Neural progenitor cell (in vitro differentiated cells): ENCODE measurements around the gene KAT2B. TPM values are rescaled to one million over a fixed set of nuclear protein-coding genes. Genes with fewer than 3 reads are reported as not detected.

Experiments used
- DNase-seq: peaks from one replicate; pipeline ENCODE4 v3.0.0-alpha.2; 2016; ENCODE audit warnings: low spot score
- H2AFZ ChIP-seq: fragments of 200-600 bp; sonication (generic); replicated peaks from 2 replicates; pipeline ENCODE4 v1.6.1; 2016; ENCODE audit warnings: antibody characterized with exemption
- H3F3A ChIP-seq: fragments of 200-600 bp; sonication (generic); 2 replicates; pipeline ENCODE4 v1.6.1; 2016; ENCODE audit warnings: antibody characterized with exemption, low read depth
- H3K27ac ChIP-seq: fragments of 200-600 bp; sonication (generic); 2 replicates; pipeline ENCODE4 v1.5.1; 2016; ENCODE audit warnings: mild to moderate bottlenecking
- H3K27me3 ChIP-seq: fragments of 200-600 bp; sonication (generic); 2 replicates; pipeline ENCODE4 v1.6.1; 2016; ENCODE audit warnings: mild to moderate bottlenecking, moderate library complexity
- H3K36me3 ChIP-seq: fragments of 200-600 bp; sonication (generic); 2 replicates; pipeline ENCODE4 v1.5.1; 2016
- H3K4me1 ChIP-seq: fragments of 200-600 bp; sonication (generic); 2 replicates; pipeline ENCODE4 v1.6.1; 2016; ENCODE audit warnings: mixed run types
- H3K4me2 ChIP-seq: fragments of 200-600 bp; sonication (generic); 2 replicates; pipeline ENCODE4 v1.6.1; 2016
- H3K4me3 ChIP-seq: fragments of 200-600 bp; sonication (generic); 2 replicates; pipeline ENCODE4 v1.5.1; 2016
- H3K79me2 ChIP-seq: fragments of 200-600 bp; sonication (generic); 2 replicates; pipeline ENCODE4 v1.6.1; 2016; ENCODE audit warnings: low read depth
- H3K9ac ChIP-seq: fragments of 200-600 bp; sonication (generic); 2 replicates; pipeline ENCODE4 v1.6.1; 2016
- H3K9me3 ChIP-seq: fragments of 200-600 bp; sonication (generic); 2 replicates; pipeline ENCODE4 v1.5.1; 2016; ENCODE audit warnings: low read depth
- H4K20me1 ChIP-seq: fragments of 200-600 bp; sonication (generic); 2 replicates; pipeline ENCODE4 v1.6.1; 2016; ENCODE audit warnings: low read depth
- H3K27ac Mint-ChIP-seq: 3 replicates; pipeline ENCODE4 v1.8.0; 2021; ENCODE audit warnings: mixed read lengths
- H3K27me3 Mint-ChIP-seq: 2 replicates; pipeline ENCODE4 v1.8.0; 2022; ENCODE audit warnings: low read depth, mild to moderate bottlenecking, inconsistent platforms, moderate library complexity, mixed read lengths; ENCODE audit not compliant: insufficient read depth
- H3K36me3 Mint-ChIP-seq: 3 replicates; pipeline ENCODE4 v1.8.0; 2021; ENCODE audit warnings: mixed read lengths
- H3K4me1 Mint-ChIP-seq: 3 replicates; pipeline ENCODE4 v1.8.0; 2021; ENCODE audit warnings: mixed read lengths
- H3K4me3 Mint-ChIP-seq: 3 replicates; pipeline ENCODE4 v1.8.0; 2021; ENCODE audit warnings: mild to moderate bottlenecking, moderate library complexity, mixed read lengths
- H3K9me3 Mint-ChIP-seq: 3 replicates; pipeline ENCODE4 v1.8.0; 2020; ENCODE audit warnings: mixed read lengths
- EZH2 ChIP-seq: fragments of 200-600 bp; sonication (generic); IDR thresholded peaks from 2 replicates; pipeline ENCODE4 v1.6.1; 2017; ENCODE audit warnings: antibody characterized with exemption, mild to moderate bottlenecking, moderate library complexity
- EZH2phosphoT487 ChIP-seq: fragments of 200-600 bp; sonication (generic); IDR thresholded peaks from 2 replicates; pipeline ENCODE4 v1.6.1; 2017; ENCODE audit warnings: antibody characterized with exemption
- microRNA-seq: library from miRNA; unstranded; fragments of <30 nt; microRNA quantifications from one replicate; pipeline ENCODE4, GENCODE V29; 2016
- small RNA-seq: library from RNA; depleted of rRNA; stranded (forward); fragments of <200 nt; gene quantifications from one replicate; pipeline ENCODE3, GENCODE V24; 2015
- total RNA-seq: library from RNA; depleted of rRNA; stranded (reverse); fragments of >200 nt; gene quantifications from 2 replicates; pipeline ENCODE4 v1.2.3, GENCODE V29; 2015; ENCODE audit warnings: low replicate concordance
- TF ChIP-seq, protein P1 (sequence below): fragments of 200-600 bp; sonication (generic); IDR thresholded peaks from 2 replicates; pipeline ENCODE4 v1.5.1; 2017; ENCODE audit warnings: antibody characterized with exemption, mild to moderate bottlenecking

The KAT2B gene
- total RNA-seq, 1 donor from 2014 or later, result 21.6 TPM

DNA sequence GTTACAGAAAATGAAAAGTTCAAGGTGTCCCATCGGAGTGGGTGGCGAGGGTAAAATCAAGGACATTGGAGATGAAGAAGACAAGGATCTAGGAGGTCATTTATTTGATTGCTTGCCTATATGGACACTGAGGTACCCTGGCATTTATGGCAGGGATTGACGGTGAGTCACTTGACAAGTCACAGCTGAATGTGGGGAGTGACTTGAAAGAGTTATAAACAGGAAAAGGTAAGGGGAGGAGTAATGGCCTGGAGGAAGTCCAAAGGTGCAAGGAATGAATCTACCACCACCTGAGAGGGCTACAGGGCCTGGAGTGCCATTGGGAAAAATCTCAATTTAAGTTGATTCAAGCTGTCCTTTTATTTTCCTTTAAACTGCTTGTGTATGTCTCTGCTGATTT, 157.5 kb downstream of the KAT2B start:
- Histone ChIP-seq H3F3A (no peaks in the 10 kb centered on the region), H2AFZ (no peak overlapping the region), H3K4me3 (no peak overlapping the region), H3K27ac (no peak overlapping the region), H3K9me3 (no peaks in the 10 kb centered on the region), H3K4me1 (no peaks in the 10 kb centered on the region), H3K36me3 (no peaks in the 10 kb centered on the region), H4K20me1 (no peaks in the 10 kb centered on the region), H3K9ac (no peak overlapping the region), H3K79me2 (no peaks in the 10 kb centered on the region), H3K4me2 (no peak overlapping the region), H3K27me3 (no peaks in the 10 kb centered on the region)
- H3K36me3 Mint-ChIP-seq, result no peaks in the 10 kb centered on the region
- H3K9me3 Mint-ChIP-seq, result no peaks in the 10 kb centered on the region
- no peak for DNase-seq
- TF ChIP-seq EZH2 (no peak), EZH2phosphoT487 (no peak)
- TF ChIP-seq, protein P1, sequence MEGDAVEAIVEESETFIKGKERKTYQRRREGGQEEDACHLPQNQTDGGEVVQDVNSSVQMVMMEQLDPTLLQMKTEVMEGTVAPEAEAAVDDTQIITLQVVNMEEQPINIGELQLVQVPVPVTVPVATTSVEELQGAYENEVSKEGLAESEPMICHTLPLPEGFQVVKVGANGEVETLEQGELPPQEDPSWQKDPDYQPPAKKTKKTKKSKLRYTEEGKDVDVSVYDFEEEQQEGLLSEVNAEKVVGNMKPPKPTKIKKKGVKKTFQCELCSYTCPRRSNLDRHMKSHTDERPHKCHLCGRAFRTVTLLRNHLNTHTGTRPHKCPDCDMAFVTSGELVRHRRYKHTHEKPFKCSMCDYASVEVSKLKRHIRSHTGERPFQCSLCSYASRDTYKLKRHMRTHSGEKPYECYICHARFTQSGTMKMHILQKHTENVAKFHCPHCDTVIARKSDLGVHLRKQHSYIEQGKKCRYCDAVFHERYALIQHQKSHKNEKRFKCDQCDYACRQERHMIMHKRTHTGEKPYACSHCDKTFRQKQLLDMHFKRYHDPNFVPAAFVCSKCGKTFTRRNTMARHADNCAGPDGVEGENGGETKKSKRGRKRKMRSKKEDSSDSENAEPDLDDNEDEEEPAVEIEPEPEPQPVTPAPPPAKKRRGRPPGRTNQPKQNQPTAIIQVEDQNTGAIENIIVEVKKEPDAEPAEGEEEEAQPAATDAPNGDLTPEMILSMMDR, result no peak
- no peak overlapping the region for H3K27ac Mint-ChIP-seq
- no peaks in the 10 kb centered on the region for H3K27me3 Mint-ChIP-seq
- H3K4me1 Mint-ChIP-seq, result peaks cover 5% of the 10 kb centered on the region
- no peak overlapping the region for H3K4me3 Mint-ChIP-seq

- Histone ChIP-seq H3K27me3 (no peaks in the 10 kb centered on the region), H3K4me1 (no peaks in the 10 kb centered on the region), H3K9me3 (no peaks in the 10 kb centered on the region), H3K4me2 (no peak overlapping the region), H3K79me2 (no peaks in the 10 kb centered on the region), H3F3A (no peaks in the 10 kb centered on the region), H3K4me3 (no peak overlapping the region), H4K20me1 (no peaks in the 10 kb centered on the region), H3K9ac (no peak overlapping the region), H3K36me3 (no peaks in the 10 kb centered on the region), H2AFZ (no peak overlapping the region), H3K27ac (no peak overlapping the region)
- Mint-ChIP-seq H3K4me1 (peaks cover 5% of the 10 kb centered on the region), H3K36me3 (no peaks in the 10 kb centered on the region), H3K9me3 (peaks cover 4% of the 10 kb centered on the region), H3K27me3 (no peaks in the 10 kb centered on the region), H3K4me3 (no peak overlapping the region), H3K27ac (no peak overlapping the region)
- no peak for DNase-seq
- no peak for TF ChIP-seq EZH2phosphoT487
- TF ChIP-seq, protein P1, result no peak
- no peak for TF ChIP-seq EZH2
These were observed 160.9 kb downstream of the KAT2B start for GRCh38 chr3:20201143-20201542.

Small RNA genes lying within 50 kb of the gene (microRNA-seq; reads per million reads assigned to microRNA genes)
- gene MIR3135A, result not detected

Small RNA genes lying within 50 kb of the gene (small RNA-seq; reads per million reads assigned to genes)
- not detected for gene MIR3135A
- not detected for gene RNU4-85P
- gene RPL39P18, result not detected

Other genes with a start within 250 kb of the KAT2B start
- gene EFHB, start 106.2 kb upstream of the KAT2B start, total RNA-seq, result 1.7 and 2.0 TPM in 2 replicates
- gene RAB5A, start 93.3 kb upstream of the KAT2B start, total RNA-seq, result 60.5 and 96.3 TPM in 2 replicates
- gene PP2D1, start 28.2 kb upstream of the KAT2B start, total RNA-seq, result not detected in 2 replicates
- 48.2 and 59.2 TPM in 2 replicates for gene SGO1, start 145.8 kb downstream of the KAT2B start, total RNA-seq